GM19324 (cell line): Measurements from ENCODE around the gene PDE6G.

Experiments used
- ATAC-seq: cut with Tn5 transposase; IDR thresholded peaks from one replicate; pipeline ENCODE4 v1.9.1; 2021; ENCODE audit warnings: mild to moderate bottlenecking, moderate library complexity; ENCODE audit not compliant: unreplicated experiment, low FRiP score

The PDE6G gene

GRCh38 chr17:81665205-81666091 lies 9.1 kb upstream of the PDE6G start:
- ATAC-seq: no peak

GRCh38 chr17:81664051-81664470 lies 7.7 kb upstream of the PDE6G start:
- ATAC-seq: no peak

- ATAC-seq: no peak
Measured at GRCh38 chr17:81662002-81662401, 5.7 kb upstream of the PDE6G start.

- ATAC-seq: no peak
Measured at GRCh38 chr17:81660441-81660840, 4.1 kb upstream of the PDE6G start.

GRCh38 chr17:81659038-81659437 lies 2.7 kb upstream of the PDE6G start:
- no peak for ATAC-seq

- no peak for ATAC-seq
Measured at GRCh38 chr17:81656835-81657234, 493 bp upstream of the PDE6G start.

- ATAC-seq: no peak
Measured at GRCh38 chr17:81655378-81656117, 794 bp downstream of the PDE6G start.

- ATAC-seq: no peak
Measured at GRCh38 chr17:81652906-81653771, 3.2 kb downstream of the PDE6G start.

- no peak for ATAC-seq
Measured at GRCh38 chr17:81651692-81652091, 4.7 kb downstream of the PDE6G start.

GRCh38 chr17:81650951-81651350 lies 5.4 kb downstream of the PDE6G start:
- ATAC-seq: no peak

- no peak for ATAC-seq
Measured at GRCh38 chr17:81648707-81649085, 7.6 kb downstream of the PDE6G start.

GRCh38 chr17:81648013-81648706 lies 8.2 kb downstream of the PDE6G start:
- ATAC-seq: no peak

- no peak for ATAC-seq
Measured at GRCh38 chr17:81647640-81648012, 8.7 kb downstream of the PDE6G start.

- no peak for ATAC-seq
Measured at GRCh38 chr17:81646869-81647600, 9.3 kb downstream of the PDE6G start.

GRCh38 chr17:81644976-81645952 lies 11.1 kb downstream of the PDE6G start:
- no peak for ATAC-seq

- ATAC-seq: no peak
Measured at GRCh38 chr17:81644496-81644895, 11.8 kb downstream of the PDE6G start.

- no peak for ATAC-seq
Measured at GRCh38 chr17:81641825-81642489, 14.4 kb downstream of the PDE6G start.

- ATAC-seq: no peak
Measured at GRCh38 chr17:81640011-81640410, 16.3 kb downstream of the PDE6G start.
